ENCODE measurements around the gene MAP3K2. TPM values are rescaled to one million over a fixed set of nuclear protein-coding genes. Genes with fewer than 3 reads are reported as not detected.

The MAP3K2 gene
- total and polyA plus RNA-seq, 2 donors = 16.5 to 31.3 TPM

DNA sequence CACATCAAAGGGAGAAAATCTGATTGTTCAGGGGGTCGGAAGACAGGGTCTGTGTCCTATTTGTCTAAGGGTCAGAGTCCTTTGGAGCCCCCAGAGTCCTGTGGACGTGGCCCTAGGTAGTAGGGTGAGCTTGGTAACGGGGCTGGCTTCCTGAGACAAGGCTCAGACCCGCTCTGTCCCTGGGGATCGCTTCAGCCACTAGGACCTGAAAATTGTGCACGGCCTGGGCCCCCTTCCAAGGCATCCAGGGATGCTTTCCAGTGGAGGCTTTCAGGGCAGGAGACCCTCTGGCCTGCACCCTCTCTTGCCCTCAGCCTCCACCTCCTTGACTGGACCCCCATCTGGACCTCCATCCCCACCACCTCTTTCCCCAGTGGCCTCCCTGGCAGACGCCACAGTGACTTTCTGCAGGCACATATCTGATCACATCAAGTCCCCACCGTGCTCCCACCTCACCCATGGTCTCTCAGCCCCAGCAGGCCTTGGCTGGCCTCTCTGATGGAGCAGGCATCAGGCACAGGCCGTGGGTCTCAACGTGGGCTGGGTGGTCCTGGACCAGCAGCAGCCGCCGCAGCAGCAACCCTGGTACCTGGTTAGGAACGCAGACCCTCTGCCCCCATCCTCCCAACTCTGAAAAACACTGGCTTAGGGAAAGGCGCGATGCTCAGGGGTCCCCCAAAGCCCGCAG, 34.2 kb upstream of the MAP3K2 start:
- no peaks in the 10 kb centered on the region for H3K36me3 ChIP-seq (ENCODE audit: control insufficient read depth in 2 of 2, insufficient read depth in 2 of 2, low read length in 1 of 2)
- no peak overlapping the region for H3K27ac ChIP-seq (ENCODE audit: low read depth in 1 of 2, low read length in 1 of 2)
- WGBS = 80% methylated on average over 16 of the region's 16 CpGs
- H3K9me3 ChIP-seq (ENCODE audit: control insufficient read depth in 2 of 2, insufficient read depth in 1 of 2, low read length in 1 of 2) = no peaks in the 10 kb centered on the region
- no peak for DNase-seq (ENCODE audit: low read depth in 6 of 9, low spot score in 9 of 9)
- H3K4me1 ChIP-seq (ENCODE audit: control insufficient read depth in 2 of 2, insufficient read depth in 2 of 2, low read length in 2 of 2) = peaks cover 9 to 38% of the 10 kb centered on the region in 2 donors
- no peak overlapping the region for H3K4me3 ChIP-seq (ENCODE audit: low read length in 2 of 2)
- peaks cover 0 to 29% of the 10 kb centered on the region in 2 donors for H3K27me3 ChIP-seq (ENCODE audit: control insufficient read depth in 2 of 2, insufficient read depth in 1 of 2, low read length in 1 of 2)

DNA sequence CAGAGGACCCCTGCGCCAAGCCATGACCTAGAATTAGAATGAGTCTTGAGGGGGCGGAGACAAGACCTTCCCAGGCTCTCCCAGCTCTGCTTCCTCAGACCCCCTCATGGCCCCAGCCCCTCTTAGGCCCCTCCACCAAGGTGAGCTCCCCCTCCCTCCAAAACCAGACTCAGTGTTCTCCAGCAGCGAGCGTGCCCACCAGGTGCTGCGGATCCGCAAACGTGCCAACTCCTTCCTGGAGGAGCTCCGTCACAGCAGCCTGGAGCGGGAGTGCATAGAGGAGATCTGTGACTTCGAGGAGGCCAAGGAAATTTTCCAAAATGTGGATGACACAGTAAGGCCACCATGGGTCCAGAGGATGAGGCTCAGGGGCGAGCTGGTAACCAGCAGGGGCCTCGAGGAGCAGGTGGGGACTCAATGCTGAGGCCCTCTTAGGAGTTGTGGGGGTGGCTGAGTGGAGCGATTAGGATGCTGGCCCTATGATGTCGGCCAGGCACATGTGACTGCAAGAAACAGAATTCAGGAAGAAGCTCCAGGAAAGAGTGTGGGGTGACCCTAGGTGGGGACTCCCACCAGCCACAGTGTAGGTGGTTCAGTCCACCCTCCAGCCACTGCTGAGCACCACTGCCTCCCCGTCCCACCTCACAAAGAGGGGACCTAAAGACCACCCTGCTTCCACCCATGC, 33.5 kb upstream of the MAP3K2 start:
- 96% methylated on average over 15 of the region's 15 CpGs for WGBS
- peaks cover 0 to 29% of the 10 kb centered on the region in 2 donors for H3K27me3 ChIP-seq (ENCODE audit: control insufficient read depth in 2 of 2, insufficient read depth in 1 of 2, low read length in 1 of 2)
- no peak for DNase-seq (ENCODE audit: low read depth in 6 of 9, low spot score in 9 of 9)
- H3K36me3 ChIP-seq (ENCODE audit: control insufficient read depth in 2 of 2, insufficient read depth in 2 of 2, low read length in 1 of 2) = no peaks in the 10 kb centered on the region
- H3K4me3 ChIP-seq (ENCODE audit: low read length in 2 of 2) = no peak overlapping the region
- H3K9me3 ChIP-seq (ENCODE audit: control insufficient read depth in 2 of 2, insufficient read depth in 1 of 2, low read length in 1 of 2) = no peaks in the 10 kb centered on the region
- H3K4me1 ChIP-seq (ENCODE audit: control insufficient read depth in 2 of 2, insufficient read depth in 2 of 2, low read length in 2 of 2) = peaks cover 15 to 45% of the 10 kb centered on the region in 2 donors
- no peak overlapping the region for H3K27ac ChIP-seq (ENCODE audit: low read depth in 1 of 2, low read length in 1 of 2)

GRCh38 chr2:127420039-127420864, 32.5 kb upstream of the MAP3K2 start:
- H3K27ac ChIP-seq (ENCODE audit: low read depth in 1 of 2, low read length in 1 of 2) = no peak overlapping the region
- H3K27me3 ChIP-seq (ENCODE audit: control insufficient read depth in 2 of 2, insufficient read depth in 1 of 2, low read length in 1 of 2) = peaks cover 0 to 29% of the 10 kb centered on the region in 2 donors
- DNase-seq (ENCODE audit: low read depth in 6 of 9, low spot score in 9 of 9) = no peak
- H3K36me3 ChIP-seq (ENCODE audit: control insufficient read depth in 2 of 2, insufficient read depth in 2 of 2, low read length in 1 of 2) = no peaks in the 10 kb centered on the region
- no peaks in the 10 kb centered on the region for H3K9me3 ChIP-seq (ENCODE audit: control insufficient read depth in 2 of 2, insufficient read depth in 1 of 2, low read length in 1 of 2)
- 88% methylated on average over 8 of the region's 8 CpGs for WGBS
- peaks cover 19 to 55% of the 10 kb centered on the region in 2 donors for H3K4me1 ChIP-seq (ENCODE audit: control insufficient read depth in 2 of 2, insufficient read depth in 2 of 2, low read length in 2 of 2)
- H3K4me3 ChIP-seq (ENCODE audit: low read length in 2 of 2) = no peak overlapping the region

DNA sequence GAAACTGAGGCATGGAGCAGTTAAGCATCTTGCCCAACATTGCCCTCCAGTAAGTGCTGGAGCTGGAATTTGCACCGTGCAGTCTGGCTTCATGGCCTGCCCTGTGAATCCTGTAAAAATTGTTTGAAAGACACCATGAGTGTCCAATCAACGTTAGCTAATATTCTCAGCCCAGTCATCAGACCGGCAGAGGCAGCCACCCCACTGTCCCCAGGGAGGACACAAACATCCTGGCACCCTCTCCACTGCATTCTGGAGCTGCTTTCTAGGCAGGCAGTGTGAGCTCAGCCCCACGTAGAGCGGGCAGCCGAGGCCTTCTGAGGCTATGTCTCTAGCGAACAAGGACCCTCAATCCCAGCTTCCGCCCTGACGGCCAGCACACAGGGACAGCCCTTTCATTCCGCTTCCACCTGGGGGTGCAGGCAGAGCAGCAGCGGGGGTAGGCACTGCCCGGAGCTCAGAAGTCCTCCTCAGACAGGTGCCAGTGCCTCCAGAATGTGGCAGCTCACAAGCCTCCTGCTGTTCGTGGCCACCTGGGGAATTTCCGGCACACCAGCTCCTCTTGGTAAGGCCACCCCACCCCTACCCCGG, 31.8 kb upstream of the MAP3K2 start:
- H3K36me3 ChIP-seq (ENCODE audit: control insufficient read depth in 2 of 2, insufficient read depth in 2 of 2, low read length in 1 of 2) = no peaks in the 10 kb centered on the region
- H3K27ac ChIP-seq (ENCODE audit: low read depth in 1 of 2, low read length in 1 of 2) = no peak overlapping the region
- peaks cover 22 to 61% of the 10 kb centered on the region in 2 donors for H3K4me1 ChIP-seq (ENCODE audit: control insufficient read depth in 2 of 2, insufficient read depth in 2 of 2, low read length in 2 of 2)
- H3K9me3 ChIP-seq (ENCODE audit: control insufficient read depth in 2 of 2, insufficient read depth in 1 of 2, low read length in 1 of 2) = no peaks in the 10 kb centered on the region
- peaks cover 0 to 29% of the 10 kb centered on the region in 2 donors for H3K27me3 ChIP-seq (ENCODE audit: control insufficient read depth in 2 of 2, insufficient read depth in 1 of 2, low read length in 1 of 2)
- H3K4me3 ChIP-seq (ENCODE audit: low read length in 2 of 2) = no peak overlapping the region
- no peak for DNase-seq (ENCODE audit: low read depth in 6 of 9, low spot score in 9 of 9)
- WGBS = 90% methylated on average over 15 of the region's 15 CpGs

DNA sequence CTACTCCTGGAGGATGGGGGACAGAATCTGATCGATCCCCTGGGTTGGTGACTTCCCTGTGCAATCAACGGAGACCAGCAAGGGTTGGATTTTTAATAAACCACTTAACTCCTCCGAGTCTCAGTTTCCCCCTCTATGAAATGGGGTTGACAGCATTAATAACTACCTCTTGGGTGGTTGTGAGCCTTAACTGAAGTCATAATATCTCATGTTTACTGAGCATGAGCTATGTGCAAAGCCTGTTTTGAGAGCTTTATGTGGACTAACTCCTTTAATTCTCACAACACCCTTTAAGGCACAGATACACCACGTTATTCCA, 31.3 kb upstream of the MAP3K2 start:
- Histone ChIP-seq H3K4me1 (ENCODE audit: control insufficient read depth in 2 of 2, insufficient read depth in 2 of 2, low read length in 2 of 2) (peaks cover 22 to 61% of the 10 kb centered on the region in 2 donors), H3K27me3 (ENCODE audit: control insufficient read depth in 2 of 2, insufficient read depth in 1 of 2, low read length in 1 of 2) (peaks cover 0 to 26% of the 10 kb centered on the region in 2 donors)

GRCh38 chr2:127418300-127419111, 30.7 kb upstream of the MAP3K2 start, which contains the start of gene PROC:
PROC (plus strand) TSS chr2:127418427; CDS start chr2:127419943, 1,516 bp downstream.
- Histone ChIP-seq H3K4me3 (ENCODE audit: low read length in 2 of 2) (no peak within 1 kb of the TSS), H3K9me3 (ENCODE audit: control insufficient read depth in 2 of 2, insufficient read depth in 1 of 2, low read length in 1 of 2) (no peaks in the 10 kb centered on the region), H3K36me3 (ENCODE audit: control insufficient read depth in 2 of 2, insufficient read depth in 2 of 2, low read length in 1 of 2) (no peaks in the 10 kb centered on the region), H3K27ac (ENCODE audit: low read depth in 1 of 2, low read length in 1 of 2) (peak within 1 kb of the TSS in 1 of 2 donors; percentile 83), H3K4me1 (ENCODE audit: control insufficient read depth in 2 of 2, insufficient read depth in 2 of 2, low read length in 2 of 2) (peaks cover 22 to 58% of the 10 kb centered on the region in 2 donors), H3K27me3 (ENCODE audit: control insufficient read depth in 2 of 2, insufficient read depth in 1 of 2, low read length in 1 of 2) (peaks cover 0 to 22% of the 10 kb centered on the region in 2 donors)
- WGBS = 98% methylated on average over 16 of the region's 16 CpGs
- no peak for DNase-seq (ENCODE audit: low read depth in 6 of 9, low spot score in 9 of 9)

More for the DNA sequence above, 31.3 kb upstream of the MAP3K2 start:
- no peak overlapping the region for H3K4me3 ChIP-seq (ENCODE audit: low read length in 2 of 2)
- H3K9me3 ChIP-seq (ENCODE audit: control insufficient read depth in 2 of 2, insufficient read depth in 1 of 2, low read length in 1 of 2) = no peaks in the 10 kb centered on the region
- DNase-seq (ENCODE audit: low read depth in 6 of 9, low spot score in 9 of 9) = no peak
- H3K36me3 ChIP-seq (ENCODE audit: control insufficient read depth in 2 of 2, insufficient read depth in 2 of 2, low read length in 1 of 2) = no peaks in the 10 kb centered on the region
- H3K27ac ChIP-seq (ENCODE audit: low read depth in 1 of 2, low read length in 1 of 2) = no peak overlapping the region
- 97% methylated on average over 4 of the region's 4 CpGs for WGBS

GRCh38 chr2:127417406-127417805, 29.6 kb upstream of the MAP3K2 start:
- WGBS = 95% methylated on average over 8 of the region's 8 CpGs
- H3K36me3 ChIP-seq (ENCODE audit: control insufficient read depth in 2 of 2, insufficient read depth in 2 of 2, low read length in 1 of 2) = no peaks in the 10 kb centered on the region
- no peaks in the 10 kb centered on the region for H3K9me3 ChIP-seq (ENCODE audit: control insufficient read depth in 2 of 2, insufficient read depth in 1 of 2, low read length in 1 of 2)
- peaks cover 0 to 11% of the 10 kb centered on the region in 2 donors for H3K27me3 ChIP-seq (ENCODE audit: control insufficient read depth in 2 of 2, insufficient read depth in 1 of 2, low read length in 1 of 2)
- H3K27ac ChIP-seq (ENCODE audit: low read depth in 1 of 2, low read length in 1 of 2) = peak overlapping the region in 1 of 2 donors; percentile 83
- H3K4me3 ChIP-seq (ENCODE audit: low read length in 2 of 2) = no peak overlapping the region
- no peak for DNase-seq (ENCODE audit: low read depth in 6 of 9, low spot score in 9 of 9)
- H3K4me1 ChIP-seq (ENCODE audit: control insufficient read depth in 2 of 2, insufficient read depth in 2 of 2, low read length in 2 of 2) = peaks cover 20 to 48% of the 10 kb centered on the region in 2 donors

GRCh38 chr2:127416506-127417001, 28.8 kb upstream of the MAP3K2 start:
- WGBS = 0% methylated on average over 4 of the region's 4 CpGs
- Histone ChIP-seq H3K27ac (ENCODE audit: low read depth in 1 of 2, low read length in 1 of 2) (peak overlapping the region in 1 of 2 donors; percentile 83), H3K4me3 (ENCODE audit: low read length in 2 of 2) (peak overlapping the region; percentile 48 to 58), H3K27me3 (ENCODE audit: control insufficient read depth in 2 of 2, insufficient read depth in 1 of 2, low read length in 1 of 2) (peaks cover 0 to 3% of the 10 kb centered on the region in 2 donors), H3K4me1 (ENCODE audit: control insufficient read depth in 2 of 2, insufficient read depth in 2 of 2, low read length in 2 of 2) (peaks cover 20 to 46% of the 10 kb centered on the region in 2 donors), H3K36me3 (ENCODE audit: control insufficient read depth in 2 of 2, insufficient read depth in 2 of 2, low read length in 1 of 2) (no peaks in the 10 kb centered on the region), H3K9me3 (ENCODE audit: control insufficient read depth in 2 of 2, insufficient read depth in 1 of 2, low read length in 1 of 2) (no peaks in the 10 kb centered on the region)
- peak in 6 of 9 donors; percentile 40 to 80 (median 54) for DNase-seq (ENCODE audit: low read depth in 6 of 9, low spot score in 9 of 9)
